A549 (cell line): ENCODE data around the gene COLEC12.

Experiments
- CTCF ChIP-seq: fragments of >200 bp; sonication (Bioruptor Twin); formaldehyde crosslinking; IDR thresholded peaks from 3 replicates; pipeline ENCODE4 v1.5.1; 2016
- EHMT2 ChIP-seq: fragments of 200-600 bp; sonication (generic); IDR thresholded peaks from 2 replicates; pipeline ENCODE4 v1.6.1; 2016; ENCODE audit warnings: antibody characterized with exemption, low read depth, mild to moderate bottlenecking, moderate library complexity
- NR3C1 ChIP-seq: fragments of >200 bp; sonication (Bioruptor Twin); formaldehyde crosslinking; IDR thresholded peaks from 3 replicates; pipeline ENCODE4 v1.6.1; 2017

GRCh38 chr18:532632-533031 lies 32.1 kb upstream of the COLEC12 start:
- TF ChIP-seq EHMT2: no peak
- TF ChIP-seq NR3C1: no peak
- no peak for TF ChIP-seq CTCF
